ENCODE data around the gene DLGAP1. TPM values are rescaled to one million over a fixed set of nuclear protein-coding genes. Genes with fewer than 3 reads are reported as not detected.

Gene DLGAP1
- total RNA-seq, 1 donor from 2014 or later: 0.63 TPM

DNA sequence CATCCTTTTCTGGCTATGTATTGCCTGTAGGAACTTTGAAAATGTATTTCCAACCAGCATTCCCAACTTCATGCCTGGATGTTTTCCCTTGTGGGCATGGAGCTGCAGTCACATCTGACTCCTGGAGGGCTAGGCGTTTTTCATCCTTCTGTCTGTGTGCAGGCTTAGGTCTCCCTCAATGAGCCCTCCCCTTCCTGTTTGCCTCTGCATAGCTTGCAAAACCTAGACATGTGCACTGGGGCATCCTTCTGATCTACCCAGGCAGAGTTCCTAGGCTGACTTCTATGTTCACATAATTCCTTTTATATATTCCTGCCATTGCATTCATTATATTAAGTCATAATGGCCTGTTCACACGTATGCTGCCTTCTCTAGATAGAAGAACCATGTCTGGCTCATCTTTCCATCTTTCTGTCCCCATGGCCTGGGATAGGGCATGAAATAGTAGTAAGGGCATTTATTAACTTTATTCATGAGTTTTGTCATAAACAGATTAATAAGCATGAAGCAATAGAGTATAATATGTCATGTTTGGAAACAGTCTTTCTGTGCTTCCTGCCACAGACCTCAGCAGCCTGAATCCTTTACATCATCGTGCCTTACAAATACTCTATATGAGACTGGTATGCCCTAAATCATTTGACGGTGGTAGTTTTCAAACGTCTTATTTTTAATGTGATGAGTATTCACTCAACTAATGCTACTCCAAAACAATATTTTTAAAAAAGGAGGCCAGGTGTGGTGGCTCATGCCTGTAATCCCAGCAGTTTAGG is 809.5 kb downstream of the DLGAP1 start:
- no peak overlapping the region for H3K4me3 ChIP-seq (ENCODE audit: low read depth, low read length)
- TF ChIP-seq CTCF (conservative IDR thresholded peaks at IDR 0.05; ENCODE audit: low read depth, low read length): no peak
- no peak for DNase-seq (ENCODE audit: low read depth)

DNA sequence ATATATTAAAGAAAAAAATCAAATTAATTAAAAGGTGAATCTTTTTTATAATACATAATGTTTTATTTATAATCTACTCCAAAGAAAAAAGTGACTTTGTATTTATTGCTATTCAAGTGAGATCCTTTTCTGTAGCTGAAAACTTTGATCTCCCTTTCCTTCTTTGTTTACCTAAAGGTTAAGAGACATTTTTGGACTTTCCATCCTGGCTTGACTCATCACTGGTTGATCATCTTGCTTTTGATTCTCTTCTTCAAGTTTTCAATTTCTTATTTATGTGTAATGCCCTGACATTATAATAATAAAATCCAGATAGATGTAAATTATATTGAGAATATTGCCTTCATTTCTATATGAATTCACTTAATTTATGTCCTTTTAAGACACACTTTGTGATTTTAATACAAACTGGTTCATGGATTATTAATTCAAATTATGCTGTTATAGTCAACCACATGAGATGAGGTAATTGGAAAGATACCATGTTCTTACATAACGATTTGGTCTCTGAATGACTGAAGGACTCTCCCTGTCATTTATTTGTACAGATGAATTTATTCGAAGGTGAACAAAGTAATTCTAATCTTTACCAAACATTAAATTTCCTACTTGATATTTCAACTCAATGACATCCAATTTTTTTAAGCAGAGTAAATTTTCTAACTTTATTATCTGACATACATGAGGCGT is 820.7 kb downstream of the DLGAP1 start:
- H3K4me3 ChIP-seq (ENCODE audit: low read depth, low read length): no peak overlapping the region
- TF ChIP-seq CTCF (conservative IDR thresholded peaks at IDR 0.05; ENCODE audit: low read depth, low read length): no peak
- DNase-seq (ENCODE audit: low read depth): no peak

DNA sequence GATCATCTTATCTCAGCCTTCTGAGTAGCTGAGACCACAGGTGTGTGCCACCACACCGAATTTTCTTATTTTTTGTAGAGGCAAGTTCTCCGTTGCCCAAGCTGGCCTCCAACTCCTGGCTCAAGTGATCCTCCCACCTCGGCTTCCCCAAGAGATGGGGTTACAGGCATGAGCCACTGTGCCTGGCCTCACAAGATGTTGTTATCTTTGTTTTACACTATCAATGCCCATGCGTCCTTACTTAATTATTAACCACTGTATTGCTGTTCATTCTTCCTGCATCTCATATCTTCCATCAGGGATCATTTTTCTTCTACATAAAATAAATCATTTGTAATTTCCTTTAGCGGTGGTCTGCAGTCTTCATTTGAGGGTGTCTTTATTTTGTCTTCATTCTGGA is 823.2 kb downstream of the DLGAP1 start:
- DNase-seq (ENCODE audit: low read depth): no peak
- no peak for TF ChIP-seq CTCF (conservative IDR thresholded peaks at IDR 0.05; ENCODE audit: low read depth, low read length)
- H3K4me3 ChIP-seq (ENCODE audit: low read depth, low read length): no peak overlapping the region

DNA sequence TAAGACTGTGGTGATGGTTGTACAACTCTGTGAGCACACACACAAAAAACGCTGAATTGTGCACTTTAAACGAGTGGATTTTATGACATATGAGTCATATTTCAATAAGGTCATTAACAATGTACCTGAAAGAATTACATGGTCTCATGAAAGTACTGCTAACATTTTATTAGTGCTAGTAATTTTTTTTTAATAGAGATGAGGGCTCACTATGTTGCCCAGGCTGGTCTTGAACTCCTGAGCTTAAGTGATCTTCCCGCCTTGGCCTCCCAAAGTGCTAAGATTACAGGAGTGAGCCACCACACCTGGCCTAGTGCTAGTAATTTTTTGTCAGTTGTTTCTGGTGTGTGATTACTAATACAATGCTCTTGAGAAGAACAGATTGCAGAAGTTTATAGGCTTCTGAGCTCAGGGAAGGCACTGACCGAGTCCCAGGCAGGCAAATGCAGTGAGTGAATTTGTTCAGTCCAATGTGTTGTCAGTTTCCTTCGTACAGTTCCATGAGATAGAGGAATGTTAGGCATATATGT is 828.1 kb downstream of the DLGAP1 start:
- DNase-seq (ENCODE audit: low read depth): no peak
- no peak for TF ChIP-seq CTCF (conservative IDR thresholded peaks at IDR 0.05; ENCODE audit: low read depth, low read length)
- H3K4me3 ChIP-seq (ENCODE audit: low read depth, low read length): no peak overlapping the region

GRCh38 chr18:3625742-3626091 is 829.4 kb downstream of the DLGAP1 start:
- no peak for DNase-seq (ENCODE audit: low read depth)

DNA sequence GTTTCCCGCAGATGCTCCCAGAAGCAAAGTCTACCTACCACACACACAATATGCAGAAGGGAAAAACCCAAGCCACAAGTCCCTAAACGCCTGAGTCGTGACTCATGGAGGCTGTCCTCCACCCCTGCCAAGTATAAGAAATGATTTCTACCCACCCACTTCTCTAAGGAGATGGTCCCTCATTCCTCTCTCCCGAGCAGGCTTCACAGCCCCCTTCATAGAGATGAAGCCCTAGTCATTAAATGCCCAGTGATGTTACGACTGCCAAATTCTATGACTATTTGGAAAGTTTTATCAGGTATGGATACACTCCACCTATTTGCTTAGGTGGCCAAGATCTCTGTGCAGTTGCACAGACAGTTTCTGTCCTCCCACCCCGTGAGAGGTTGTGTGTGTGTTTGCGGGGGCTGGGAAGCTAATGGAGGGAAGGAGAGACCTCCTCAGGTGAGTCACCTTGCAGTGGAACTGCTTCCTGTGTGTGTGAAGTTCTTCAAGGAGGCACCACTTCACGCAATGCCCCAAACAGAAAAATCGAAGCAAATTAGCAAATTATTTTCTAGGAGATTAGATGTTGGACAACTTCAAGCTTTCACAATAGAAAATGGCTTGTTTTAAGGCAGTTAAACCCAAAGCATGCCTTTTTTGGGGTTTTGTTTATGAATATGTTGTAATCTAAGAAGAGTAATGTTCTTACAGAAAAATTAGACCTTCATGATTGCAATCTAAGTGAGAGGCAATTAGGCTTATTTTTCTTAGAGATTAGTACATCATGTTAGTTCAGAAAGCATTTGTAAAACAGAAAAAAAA is 830.0 kb downstream of the DLGAP1 start:
- DNase-seq (ENCODE audit: low read depth): peak; percentile 93
- peak overlapping the region; percentile 43 for H3K4me3 ChIP-seq (ENCODE audit: low read depth, low read length)

More at GRCh38 chr18:3625742-3626091, 829.4 kb downstream of the DLGAP1 start:
- no peak overlapping the region for H3K4me3 ChIP-seq (ENCODE audit: low read depth, low read length)
- TF ChIP-seq CTCF (conservative IDR thresholded peaks at IDR 0.05; ENCODE audit: low read depth, low read length): no peak

More for the DNA sequence above, 830.0 kb downstream of the DLGAP1 start:
- TF ChIP-seq CTCF (conservative IDR thresholded peaks at IDR 0.05; ENCODE audit: low read depth, low read length): no peak
